ENCODE results near the gene B3GNT8. TPM values are rescaled to one million over a fixed set of nuclear protein-coding genes. Genes with fewer than 3 reads are reported as not detected.

B3GNT8 gene
- total RNA-seq, 2 donors from 2014 or later = 4.0 to 4.2 TPM

DNA sequence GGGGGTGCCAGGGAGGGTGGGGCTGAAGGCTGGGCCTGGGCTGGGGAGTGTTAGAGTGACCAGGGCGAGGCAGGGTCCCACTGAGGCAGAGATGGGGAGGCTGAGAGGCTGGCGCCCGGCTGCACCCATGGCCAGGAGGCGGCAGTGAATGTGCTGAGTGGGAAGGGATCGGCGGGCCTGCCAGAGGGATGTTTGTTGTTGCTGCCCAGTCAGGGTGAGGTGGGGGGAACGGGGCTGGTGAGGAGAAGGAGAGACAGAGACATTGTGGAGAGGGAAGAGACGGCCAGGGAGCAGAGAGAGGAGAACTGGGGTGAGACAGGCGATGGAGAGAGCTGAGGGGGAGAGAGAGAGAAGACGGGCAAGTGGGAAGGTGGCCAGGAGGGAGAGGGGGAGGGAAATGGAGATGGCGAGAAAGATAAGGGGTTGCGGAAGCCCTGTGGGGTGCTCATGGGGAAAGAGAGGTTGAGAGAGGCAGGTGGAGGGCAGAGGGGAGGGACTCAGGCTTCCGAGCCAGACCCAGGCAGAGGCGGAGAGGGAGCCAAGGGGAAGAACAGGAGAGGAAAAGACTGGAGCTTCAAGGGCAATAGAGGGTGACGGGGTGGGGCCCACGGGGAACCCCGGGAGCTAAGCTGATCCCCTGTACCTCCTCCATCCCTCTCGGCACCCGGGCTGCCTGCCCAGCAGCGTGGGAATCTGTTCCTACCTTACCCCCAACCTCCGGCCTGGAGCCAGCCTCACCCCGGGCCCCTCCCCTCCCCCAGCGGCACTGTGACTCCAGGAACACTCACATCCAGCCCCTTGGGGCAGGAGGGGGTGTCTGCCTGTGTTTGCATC, 690 bp upstream of the B3GNT8 start:
- ATAC-seq (ENCODE audit: insufficient number of reproducible peaks, low FRiP score, low read depth) (peak; percentile 17), DNase-seq (ENCODE audit: low spot score) (no peak)
- Histone ChIP-seq H3K4me3 (peak overlapping the region; percentile 90), H3K27ac (peak overlapping the region; percentile 66 to 72), H3K9me3 (no peaks in the 10 kb centered on the region), H3K27me3 (replicated peaks; ENCODE audit: insufficient read depth) (no peaks in the 10 kb centered on the region), H3K4me1 (ENCODE audit: control insufficient read depth in 1 of 2, low read depth in 2 of 2) (peaks cover 13 to 30% of the 10 kb centered on the region in 2 donors), H3K36me3 (peaks cover 12% of the 10 kb centered on the region)
- TF ChIP-seq, protein P1, sequence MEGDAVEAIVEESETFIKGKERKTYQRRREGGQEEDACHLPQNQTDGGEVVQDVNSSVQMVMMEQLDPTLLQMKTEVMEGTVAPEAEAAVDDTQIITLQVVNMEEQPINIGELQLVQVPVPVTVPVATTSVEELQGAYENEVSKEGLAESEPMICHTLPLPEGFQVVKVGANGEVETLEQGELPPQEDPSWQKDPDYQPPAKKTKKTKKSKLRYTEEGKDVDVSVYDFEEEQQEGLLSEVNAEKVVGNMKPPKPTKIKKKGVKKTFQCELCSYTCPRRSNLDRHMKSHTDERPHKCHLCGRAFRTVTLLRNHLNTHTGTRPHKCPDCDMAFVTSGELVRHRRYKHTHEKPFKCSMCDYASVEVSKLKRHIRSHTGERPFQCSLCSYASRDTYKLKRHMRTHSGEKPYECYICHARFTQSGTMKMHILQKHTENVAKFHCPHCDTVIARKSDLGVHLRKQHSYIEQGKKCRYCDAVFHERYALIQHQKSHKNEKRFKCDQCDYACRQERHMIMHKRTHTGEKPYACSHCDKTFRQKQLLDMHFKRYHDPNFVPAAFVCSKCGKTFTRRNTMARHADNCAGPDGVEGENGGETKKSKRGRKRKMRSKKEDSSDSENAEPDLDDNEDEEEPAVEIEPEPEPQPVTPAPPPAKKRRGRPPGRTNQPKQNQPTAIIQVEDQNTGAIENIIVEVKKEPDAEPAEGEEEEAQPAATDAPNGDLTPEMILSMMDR (IDR thresholded peaks at IDR 0.05) = no peak

DNA sequence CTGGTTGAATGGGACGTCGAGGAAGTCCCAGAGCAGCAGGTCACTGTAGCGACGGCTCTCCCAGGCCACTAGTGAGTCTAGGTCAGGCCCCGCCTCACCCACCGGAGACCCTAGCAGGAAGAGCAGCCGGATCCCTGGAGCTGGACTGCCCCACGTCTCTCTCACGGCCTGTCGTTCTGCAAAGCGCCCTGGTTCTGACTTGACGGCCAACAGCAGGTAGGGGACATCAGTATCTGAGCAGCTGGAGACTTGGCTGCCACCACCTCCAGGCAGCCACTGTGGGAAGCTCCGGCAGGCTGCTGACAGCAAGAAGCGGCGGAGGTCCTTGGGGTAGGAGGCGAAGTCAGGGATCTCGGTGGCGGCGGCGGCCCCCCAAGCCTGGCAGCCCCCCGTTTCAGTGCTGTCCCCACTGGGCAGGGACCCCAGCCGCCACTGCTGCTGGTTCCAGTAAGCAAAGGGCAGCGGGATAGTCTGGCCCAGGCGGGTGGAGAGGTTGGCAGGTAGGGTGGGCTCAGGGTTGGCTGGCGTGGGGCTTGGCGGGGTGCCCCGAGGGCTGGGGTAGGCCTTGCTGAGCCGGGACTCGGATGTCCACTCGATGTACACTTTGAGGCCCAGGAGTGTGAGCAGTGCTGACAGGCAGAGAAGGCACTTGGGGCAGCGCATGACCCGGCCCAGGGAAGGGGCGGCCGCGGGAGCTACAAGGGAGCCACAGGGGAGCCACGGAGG, 895 bp downstream of the B3GNT8 start:
- H3K27me3 ChIP-seq (replicated peaks; ENCODE audit: insufficient read depth) = no peaks in the 10 kb centered on the region
- TF ChIP-seq, protein P1 (IDR thresholded peaks at IDR 0.05) = no peak
- DNase-seq (ENCODE audit: low spot score) = no peak
- peaks cover 18% of the 10 kb centered on the region for H3K36me3 ChIP-seq
- H3K4me3 ChIP-seq = peak overlapping the region; percentile 90
- H3K27ac ChIP-seq = peak overlapping the region; percentile 66 to 77
- no peak for ATAC-seq (ENCODE audit: insufficient number of reproducible peaks, low FRiP score, low read depth)
- peaks cover 13 to 30% of the 10 kb centered on the region in 2 donors for H3K4me1 ChIP-seq (ENCODE audit: control insufficient read depth in 1 of 2, low read depth in 2 of 2)
- no peaks in the 10 kb centered on the region for H3K9me3 ChIP-seq

DNA sequence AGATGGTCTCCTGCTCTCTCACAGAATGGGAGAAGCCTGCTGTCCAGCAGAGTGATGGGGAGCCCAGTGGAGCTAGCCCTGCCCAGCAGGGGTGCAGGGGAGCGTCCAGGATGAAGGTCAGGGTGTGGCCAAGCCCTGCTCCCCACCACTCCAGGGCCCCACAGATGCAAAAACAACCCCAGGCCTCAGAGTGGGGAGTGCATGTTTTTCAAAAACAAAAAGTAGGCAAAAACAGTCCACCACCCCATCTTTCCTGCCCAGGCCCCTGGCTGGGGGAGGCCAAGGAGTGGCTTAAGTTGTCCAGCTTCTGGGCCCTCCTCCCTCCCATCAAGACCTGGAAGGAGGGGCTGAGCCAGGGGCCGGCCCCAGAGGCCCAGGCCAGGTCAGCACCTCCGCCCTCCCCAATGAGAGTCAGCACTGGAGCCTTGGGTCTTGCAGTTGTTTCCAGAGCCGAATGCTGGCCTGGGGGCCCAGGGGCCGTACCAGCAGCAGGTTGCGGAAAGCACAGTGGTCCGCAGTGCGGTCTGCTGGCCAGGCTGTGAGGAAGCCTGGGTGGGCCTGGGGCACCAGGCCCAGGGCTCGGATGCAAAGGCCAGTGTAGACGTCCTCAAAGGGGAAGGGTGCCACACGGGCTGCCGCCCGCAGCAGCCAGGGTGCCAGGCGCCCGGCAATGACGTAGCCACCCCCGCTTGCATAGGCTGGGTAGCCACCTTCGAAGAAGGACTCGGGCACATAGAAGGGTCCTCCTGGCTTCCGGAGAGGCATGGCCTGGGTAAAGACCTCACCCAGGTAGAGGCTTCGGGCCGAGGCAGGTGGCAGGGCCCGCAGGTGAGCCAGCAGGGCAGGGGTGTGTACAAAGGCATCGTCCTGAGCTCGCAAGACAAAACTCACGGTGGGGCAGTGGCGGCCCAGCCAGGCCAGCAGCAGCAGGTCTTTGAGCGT, 1.7 kb downstream of the B3GNT8 start:
- Histone ChIP-seq H3K4me3 (no peak overlapping the region), H3K27me3 (replicated peaks; ENCODE audit: insufficient read depth) (no peaks in the 10 kb centered on the region), H3K9me3 (no peaks in the 10 kb centered on the region), H3K36me3 (peaks cover 27% of the 10 kb centered on the region), H3K4me1 (ENCODE audit: control insufficient read depth in 1 of 2, low read depth in 2 of 2) (peaks cover 13 to 30% of the 10 kb centered on the region in 2 donors), H3K27ac (no peak overlapping the region)
- no peak for DNase-seq (ENCODE audit: low spot score)
- TF ChIP-seq, protein P1 (IDR thresholded peaks at IDR 0.05) = no peak
- no peak for ATAC-seq (ENCODE audit: insufficient number of reproducible peaks, low FRiP score, low read depth)

DNA sequence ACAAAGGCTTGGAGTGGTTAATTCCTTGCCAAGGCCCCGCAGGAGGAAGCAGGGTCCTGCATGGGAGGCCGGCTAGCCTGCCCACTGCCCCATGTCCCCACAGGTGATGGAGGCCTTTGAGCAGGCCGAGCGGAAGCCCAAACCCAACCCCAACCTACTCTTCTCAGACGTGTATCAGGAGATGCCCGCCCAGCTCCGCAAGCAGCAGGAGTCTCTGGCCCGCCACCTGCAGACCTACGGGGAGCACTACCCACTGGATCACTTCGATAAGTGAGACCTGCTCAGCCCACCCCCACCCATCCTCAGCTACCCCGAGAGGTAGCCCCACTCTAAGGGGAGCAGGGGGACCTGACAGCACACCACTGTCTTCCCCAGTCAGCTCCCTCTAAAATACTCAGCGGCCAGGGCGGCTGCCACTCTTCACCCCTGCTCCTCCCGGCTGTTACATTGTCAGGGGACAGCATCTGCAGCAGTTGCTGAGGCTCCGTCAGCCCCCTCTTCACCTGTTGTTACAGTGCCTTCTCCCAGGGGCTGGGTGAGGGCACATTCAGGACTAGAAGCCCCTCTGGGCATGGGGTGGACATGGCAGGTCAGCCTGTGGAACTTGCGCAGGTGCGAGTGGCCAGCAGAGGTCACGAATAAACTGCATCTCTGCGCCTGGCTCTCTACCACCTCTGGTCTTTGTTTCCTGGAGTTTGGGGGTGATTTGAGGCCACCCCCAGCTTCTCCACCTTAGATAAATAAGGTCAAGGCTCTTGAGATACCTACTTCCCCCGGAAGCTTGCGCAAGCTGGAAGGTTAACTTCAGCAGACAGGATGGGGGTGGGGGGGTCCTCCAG, 2.6 kb downstream of the B3GNT8 start:
- no peak for DNase-seq (ENCODE audit: low spot score)
- no peak for ATAC-seq (ENCODE audit: insufficient number of reproducible peaks, low FRiP score, low read depth)
- H3K4me1 ChIP-seq (ENCODE audit: control insufficient read depth in 1 of 2, low read depth in 2 of 2) = peaks cover 13 to 30% of the 10 kb centered on the region in 2 donors
- H3K27ac ChIP-seq = no peak overlapping the region
- peaks cover 34% of the 10 kb centered on the region for H3K36me3 ChIP-seq
- TF ChIP-seq, protein P1 (IDR thresholded peaks at IDR 0.05) = no peak
- H3K27me3 ChIP-seq (replicated peaks; ENCODE audit: insufficient read depth) = no peaks in the 10 kb centered on the region
- H3K9me3 ChIP-seq = no peaks in the 10 kb centered on the region
- H3K4me3 ChIP-seq = no peak overlapping the region

All from thoracic aorta (tissue), 2 donors.